CD4-positive, alpha-beta T cell treated with Interleukin-12 subunit alpha and Interleukin-12 subunit beta, for 1 hour (primary cell): ENCODE results near the gene ARID2.

Experiments used
- DNase-seq: peaks from one replicate; pipeline ENCODE4 v3.0.0-alpha.2; 2020

Gene ARID2

GRCh38 chr12:45725631-45726602 lies 3.6 kb upstream of the ARID2 start:
- DNase-seq: peak; percentile 67

GRCh38 chr12:45726603-45727300 lies 2.8 kb upstream of the ARID2 start:
- DNase-seq: no peak

- DNase-seq: peak; percentile 93
Measured at GRCh38 chr12:45727301-45727979, 2.1 kb upstream of the ARID2 start.

- no peak for DNase-seq
Measured at GRCh38 chr12:45727980-45728629, 1.4 kb upstream of the ARID2 start.

DNA sequence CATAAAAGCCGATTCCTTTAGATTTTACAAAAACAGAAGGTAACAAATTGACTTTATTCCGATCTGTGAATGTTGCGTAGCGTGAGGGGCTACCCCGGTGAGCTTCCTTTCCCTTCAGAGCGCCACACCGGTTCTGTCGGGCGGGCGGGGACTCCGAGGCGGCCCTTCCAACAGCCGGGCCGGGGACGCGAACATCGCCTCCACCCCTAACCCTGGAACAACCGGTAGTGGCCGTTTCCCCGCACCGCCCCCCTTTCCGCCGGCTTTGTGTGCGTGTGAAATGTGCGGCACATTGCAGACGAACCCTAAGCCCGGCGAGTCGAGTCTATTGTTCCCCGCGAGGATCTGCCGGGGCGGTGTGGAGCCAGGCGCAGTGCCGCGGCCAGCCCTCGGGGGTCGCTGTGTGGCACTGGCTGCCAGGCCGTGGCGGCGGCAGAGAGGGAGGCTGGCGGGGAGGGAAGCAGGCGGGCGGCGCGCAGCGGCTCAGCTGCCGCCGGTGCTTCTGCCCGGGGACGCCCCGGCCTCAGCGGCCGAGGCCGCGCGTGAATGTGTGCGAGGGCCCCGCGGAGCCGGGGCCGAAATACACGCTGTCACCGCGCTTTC lies 775 bp upstream of the ARID2 start:
- DNase-seq: peak; percentile 98

- no peak for DNase-seq
Measured at GRCh38 chr12:45730084-45730347, 510 bp downstream of the ARID2 start.

- peak; percentile 71 for DNase-seq
Measured at GRCh38 chr12:45730348-45731189, 1.1 kb downstream of the ARID2 start.

GRCh38 chr12:45731190-45731775 lies 1.8 kb downstream of the ARID2 start:
- DNase-seq: no peak

GRCh38 chr12:45732250-45732649 lies 2.7 kb downstream of the ARID2 start:
- DNase-seq: peak; percentile 65

DNA sequence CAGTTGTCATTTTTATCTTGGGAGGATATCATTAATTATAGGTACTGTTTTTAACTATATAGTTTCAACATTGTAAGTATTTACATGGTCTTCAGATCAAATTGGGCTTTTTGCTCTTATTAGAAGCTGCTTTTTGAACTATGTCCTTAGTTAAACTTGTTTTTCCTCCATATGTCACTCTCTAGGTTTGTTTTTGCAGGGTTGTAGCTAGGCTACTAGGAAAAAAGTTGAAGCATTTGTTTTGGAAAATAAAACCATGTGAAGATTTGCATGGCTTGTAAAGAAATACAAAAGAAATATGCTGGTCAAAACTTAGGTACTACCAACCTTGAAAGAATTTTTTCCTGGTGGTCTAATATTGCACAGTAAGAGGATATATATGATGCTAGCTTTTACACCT lies 3.4 kb downstream of the ARID2 start:
- DNase-seq: peak; percentile 13

DNA sequence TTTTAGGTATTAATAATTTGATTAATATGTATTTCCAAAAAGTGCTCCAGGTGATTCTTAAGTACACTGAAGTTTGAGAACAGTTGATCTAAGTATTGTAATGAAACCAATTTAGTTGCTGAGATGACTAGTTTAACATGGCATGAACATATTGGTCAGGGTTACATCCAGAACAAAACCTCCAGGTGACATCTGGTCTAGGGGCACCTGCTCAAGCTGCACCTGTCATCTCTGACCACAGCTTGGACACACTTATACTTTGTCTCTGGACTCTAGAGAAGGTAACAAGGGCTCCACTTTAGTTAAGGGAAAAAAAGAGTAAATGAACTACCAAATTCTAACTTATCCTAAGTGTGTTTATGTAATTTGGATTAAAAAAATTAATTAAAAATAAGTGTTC lies 8.1 kb downstream of the ARID2 start:
- DNase-seq: no peak

GRCh38 chr12:45742590-45742989 lies 13.1 kb downstream of the ARID2 start:
- no peak for DNase-seq

DNA sequence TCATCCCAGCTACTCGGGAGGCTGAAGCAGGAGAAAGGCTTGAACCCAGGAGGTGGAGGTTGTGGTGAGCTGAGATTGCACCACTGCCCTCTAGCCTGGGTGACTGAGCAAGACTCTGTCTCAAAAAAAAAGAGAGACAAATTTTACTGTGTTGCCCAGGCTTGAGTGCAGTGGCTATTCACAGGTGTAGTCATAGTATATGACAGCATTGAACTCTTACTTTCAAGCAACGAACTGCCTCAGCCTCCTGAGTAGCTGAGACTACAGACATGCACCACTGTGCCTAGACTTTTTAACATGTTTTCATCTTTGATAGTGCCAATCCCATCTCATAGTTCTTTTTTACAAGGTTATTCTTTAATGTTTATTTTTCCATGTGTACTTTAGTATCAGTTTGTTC lies 13.7 kb downstream of the ARID2 start:
- no peak for DNase-seq

DNA sequence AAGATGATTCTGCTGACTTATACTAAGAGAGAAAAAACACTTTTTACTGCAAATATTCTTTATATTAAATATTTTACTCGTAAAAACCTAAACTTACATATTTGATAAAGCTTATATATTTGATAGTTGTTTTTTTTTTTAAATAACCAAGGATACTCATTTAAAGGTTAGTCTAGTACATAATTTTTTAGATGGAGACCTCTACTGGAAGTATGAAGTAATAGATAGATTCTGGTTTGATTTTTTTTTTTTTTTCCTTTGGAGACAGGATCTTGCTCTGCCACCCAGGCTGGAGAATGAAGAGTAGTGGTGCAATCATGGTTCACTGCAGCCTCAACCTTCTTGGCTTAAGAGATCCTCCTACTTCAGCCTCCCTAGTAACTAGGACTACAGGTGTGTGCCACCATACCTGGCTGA lies 16.4 kb downstream of the ARID2 start:
- peak; percentile 12 for DNase-seq

DNA sequence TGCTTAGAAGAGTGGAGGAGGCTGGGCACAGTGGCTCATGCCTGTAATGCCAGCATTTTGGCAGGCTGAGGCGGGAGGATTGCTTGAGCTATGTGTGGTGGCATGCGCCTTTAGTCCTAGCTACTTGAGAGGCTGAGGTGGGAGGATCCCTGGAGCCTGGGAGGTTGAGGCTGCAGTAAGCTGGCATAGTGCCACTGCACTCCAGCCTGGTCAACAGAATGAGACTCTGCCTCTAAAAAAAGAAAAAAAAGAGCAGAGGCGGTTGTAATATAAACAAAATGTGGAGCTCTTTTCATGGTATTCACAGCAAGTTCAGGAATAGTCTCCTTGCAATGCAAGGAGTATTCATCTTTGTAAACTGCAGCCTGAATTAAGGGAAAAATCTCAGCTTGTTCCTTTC lies 27.2 kb downstream of the ARID2 start:
- DNase-seq: no peak

DNA sequence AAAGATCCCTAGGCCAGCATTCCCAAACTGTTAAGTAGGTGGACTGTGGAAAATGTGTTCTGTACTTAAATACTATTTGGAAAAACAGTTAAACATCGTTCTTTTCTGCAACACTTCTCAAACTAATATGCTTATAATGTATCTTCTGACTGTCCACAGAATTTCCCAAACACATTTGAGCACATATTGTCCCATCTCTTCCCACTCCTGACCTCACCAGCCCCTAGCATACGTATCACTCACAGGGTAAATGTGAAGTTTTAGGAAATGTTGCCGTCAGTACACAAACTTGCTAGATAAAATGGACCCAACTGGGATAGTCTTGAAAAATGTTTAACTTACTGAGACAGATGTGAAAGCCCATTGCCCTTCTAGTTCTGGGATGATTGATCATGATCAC lies 27.7 kb downstream of the ARID2 start:
- DNase-seq: no peak

DNA sequence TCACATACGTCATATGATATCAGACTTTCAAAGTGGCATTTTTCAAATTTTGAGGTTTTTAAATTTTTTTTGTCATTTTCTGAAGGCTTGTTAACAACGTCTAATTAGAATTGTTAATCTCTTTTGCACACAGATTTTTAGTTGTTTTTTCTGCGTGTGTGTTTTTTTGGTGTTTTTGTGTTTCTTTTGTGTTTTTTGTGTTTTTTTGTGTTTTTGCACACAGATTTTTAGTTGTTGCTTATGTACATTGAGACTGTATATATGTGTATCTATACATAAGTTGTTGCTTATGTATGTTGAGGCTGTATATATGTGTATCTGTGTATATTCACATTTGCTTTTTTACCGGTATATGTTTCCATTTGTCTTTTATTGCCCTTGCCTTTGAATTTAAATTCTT lies 30.8 kb downstream of the ARID2 start:
- DNase-seq: no peak

DNA sequence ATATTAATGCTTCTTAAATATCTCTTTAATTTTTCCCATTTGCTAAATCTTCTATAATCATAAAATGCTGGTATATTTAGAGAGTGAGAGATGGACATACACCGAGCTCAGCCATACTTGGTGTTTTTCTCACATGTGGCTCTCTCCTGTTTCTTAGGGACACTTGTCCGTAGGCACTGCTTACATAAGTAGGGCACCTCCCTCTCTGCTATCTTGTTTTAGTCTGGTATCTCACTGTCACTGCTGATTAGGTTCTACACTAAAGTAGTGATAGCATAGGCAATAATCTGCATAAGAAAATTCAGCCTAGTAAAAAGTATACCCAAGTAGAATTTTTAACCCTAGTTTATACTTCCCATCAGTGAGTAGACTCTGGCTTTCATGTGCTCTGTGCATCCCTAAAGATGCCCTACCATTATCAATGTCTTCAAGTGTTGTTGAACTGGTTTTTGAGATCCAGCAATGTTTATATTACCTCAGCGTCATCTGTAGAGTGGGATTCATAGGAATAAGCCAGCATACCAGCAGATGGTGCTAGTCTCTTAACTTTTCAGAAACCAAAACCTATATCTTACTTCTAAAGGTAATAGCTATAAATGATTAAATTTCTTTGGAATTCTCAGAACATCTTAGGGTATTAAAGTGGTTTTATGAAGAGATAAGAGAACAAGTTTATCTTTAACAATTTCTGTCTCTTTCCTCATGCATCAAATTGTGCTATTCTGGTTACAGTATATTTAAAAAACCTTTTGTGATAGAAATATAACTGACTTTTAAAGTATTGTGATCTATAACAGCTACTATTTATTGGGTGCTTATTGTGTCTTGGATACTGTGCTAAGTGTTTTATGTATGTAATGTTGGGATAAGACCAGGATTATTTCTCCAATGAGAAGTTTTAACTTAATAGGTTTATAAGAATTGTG lies 32.9 kb downstream of the ARID2 start:
- peak; percentile 32 for DNase-seq

DNA sequence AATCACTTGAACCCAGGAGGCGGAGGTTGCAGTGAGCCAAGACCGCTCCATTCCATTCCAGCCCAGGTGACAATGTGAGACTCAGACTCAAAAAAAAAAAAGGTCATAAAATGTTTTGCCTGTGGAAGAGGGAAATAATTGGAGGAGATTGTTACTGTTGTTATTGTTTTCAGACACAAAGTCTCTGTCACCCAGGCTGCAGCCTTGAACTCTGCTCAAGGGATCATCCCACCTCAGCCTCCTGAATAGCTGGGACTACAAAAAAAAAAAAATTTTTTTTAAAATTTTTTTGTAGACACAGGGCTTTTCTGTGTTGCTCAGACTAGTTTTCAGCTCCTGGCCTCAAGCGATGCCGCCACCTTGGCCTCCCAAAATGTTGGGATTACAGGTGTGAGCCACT lies 33.9 kb downstream of the ARID2 start:
- no peak for DNase-seq

GRCh38 chr12:45768194-45768593 lies 38.7 kb downstream of the ARID2 start:
- no peak for DNase-seq
